MM.1S (cell line): ENCODE data around the gene ZC3H12A.

Source experiments
- CTCF ChIP-seq: fragments of 300-600 bp; sonication (generic); IDR thresholded peaks from 2 replicates; pipeline ENCODE4 v1.5.1; 2016; ENCODE audit warnings: antibody characterized with exemption, low read length, mixed read lengths
- EZH2phosphoT487 ChIP-seq: fragments of 300-600 bp; sonication (generic); IDR thresholded peaks from 2 replicates; pipeline ENCODE4 v1.6.1; 2018; ENCODE audit warnings: antibody characterized with exemption, low read length

- TF ChIP-seq CTCF (no peak), EZH2phosphoT487 (no peak)
These were observed 4.5 kb downstream of the ZC3H12A start for GRCh38 chr1:37478890-37479254.
